SK-N-SH treated with all-trans-retinoic acid at 6 μM for 48 hours (cell line): ENCODE data around the gene NECTIN3.

Experiments
- ATAC-seq: fragments of 200-7000 bp; cut with Tn5 transposase; 3 replicates; pipeline ENCODE4 v1.9.1; 2020; ENCODE audit warnings: mild to moderate bottlenecking, moderate library complexity
- ARNTL ChIP-seq: fragments of 450-650 bp; formaldehyde crosslinking; IDR thresholded peaks from 2 replicates; pipeline ENCODE4 v1.5.0; 2020; ENCODE audit warnings: low read depth, mild to moderate bottlenecking, moderate library complexity, borderline replicate concordance
- BACH2 ChIP-seq: fragments of 250-450 bp; sonication (Bioruptor Pico); IDR thresholded peaks from 2 replicates; pipeline ENCODE4 v1.9.0; 2021; ENCODE audit warnings: mild to moderate bottlenecking, borderline replicate concordance
- CREB5 ChIP-seq: fragments of 250-450 bp; sonication (Bioruptor Pico); IDR thresholded peaks from 2 replicates; pipeline ENCODE4 v1.5.1; 2020; ENCODE audit warnings: low read depth, mild to moderate bottlenecking, moderate library complexity
- CSRNP3 ChIP-seq: fragments of 250-450 bp; sonication (Bioruptor Pico); IDR thresholded peaks from 2 replicates; pipeline ENCODE4 v1.5.1; 2021; ENCODE audit warnings: mild to moderate bottlenecking, moderate library complexity
- ESRRG ChIP-seq: fragments of 250-450 bp; sonication (Bioruptor Pico); IDR thresholded peaks from 2 replicates; pipeline ENCODE4 v1.6.1; 2021; ENCODE audit warnings: mild to moderate bottlenecking
- GLIS3 ChIP-seq: fragments of 250-450 bp; sonication (Bioruptor Pico); IDR thresholded peaks from 2 replicates; pipeline ENCODE4 v1.5.0; 2020; ENCODE audit warnings: mild to moderate bottlenecking, moderate library complexity
- OSR1 ChIP-seq: fragments of 250-450 bp; sonication (Bioruptor Pico); IDR thresholded peaks from 2 replicates; pipeline ENCODE4 v1.8.0; 2022; ENCODE audit warnings: moderate library complexity, mild to moderate bottlenecking, inconsistent platforms
- PATZ1 ChIP-seq: fragments of 250-450 bp; sonication (Bioruptor Pico); IDR thresholded peaks from 2 replicates; pipeline ENCODE4 v1.8.0; 2020; ENCODE audit warnings: mild to moderate bottlenecking, moderate library complexity, borderline replicate concordance
- POU6F1 ChIP-seq: fragments of 250-450 bp; sonication (Bioruptor Pico); IDR thresholded peaks from 2 replicates; pipeline ENCODE4 v1.8.0; 2021; ENCODE audit warnings: low read depth, mild to moderate bottlenecking, moderate library complexity, borderline replicate concordance
- PPARA ChIP-seq: fragments of 250-450 bp; sonication (Bioruptor Pico); IDR thresholded peaks from 2 replicates; pipeline ENCODE4 v1.5.0; 2020; ENCODE audit warnings: mild to moderate bottlenecking, borderline replicate concordance
- RARB ChIP-seq: fragments of 250-450 bp; sonication (Bioruptor Pico); IDR thresholded peaks from 2 replicates; pipeline ENCODE4 v1.8.0; 2021; ENCODE audit warnings: mild to moderate bottlenecking, moderate library complexity
- SNAI2 ChIP-seq: fragments of 250-450 bp; sonication (Bioruptor Pico); IDR thresholded peaks from 2 replicates; pipeline ENCODE4 v1.5.0; 2020; ENCODE audit warnings: mild to moderate bottlenecking, moderate library complexity
- TCF4 ChIP-seq: fragments of 250-450 bp; sonication (Bioruptor Pico); IDR thresholded peaks from 2 replicates; pipeline ENCODE4 v1.8.0; 2021; ENCODE audit warnings: mild to moderate bottlenecking, moderate library complexity, borderline replicate concordance
- TOX ChIP-seq: fragments of 250-450 bp; sonication (Bioruptor Pico); IDR thresholded peaks from 2 replicates; pipeline ENCODE4 v1.8.0; 2021; ENCODE audit warnings: mild to moderate bottlenecking, moderate library complexity, borderline replicate concordance
- TSHZ2 ChIP-seq: fragments of 250-450 bp; sonication (Bioruptor Pico); IDR thresholded peaks from 2 replicates; pipeline ENCODE4 v1.5.0; 2020; ENCODE audit warnings: mild to moderate bottlenecking, moderate library complexity
- ZC3H10 ChIP-seq: fragments of 250-450 bp; sonication (Bioruptor Pico); IDR thresholded peaks from 2 replicates; pipeline ENCODE4 v1.5.1; 2021; ENCODE audit warnings: mild to moderate bottlenecking, moderate library complexity
- ZFP3 ChIP-seq: fragments of 250-450 bp; sonication (Bioruptor Pico); IDR thresholded peaks from 2 replicates; pipeline ENCODE4 v1.5.0; 2020; ENCODE audit warnings: mild to moderate bottlenecking, moderate library complexity
- ZFP30 ChIP-seq: fragments of 450-650 bp; formaldehyde crosslinking; IDR thresholded peaks from 2 replicates; pipeline ENCODE4 v1.5.0; 2022; ENCODE audit warnings: mild to moderate bottlenecking, moderate library complexity
- ZNF565 ChIP-seq: fragments of 450-650 bp; formaldehyde crosslinking; conservative IDR thresholded peaks from 2 replicates; pipeline ENCODE4 v1.5.0; 2020; ENCODE audit warnings: low read depth, mild to moderate bottlenecking, moderate library complexity
- ZNF70 ChIP-seq: fragments of 450-650 bp; formaldehyde crosslinking; IDR thresholded peaks from 2 replicates; pipeline ENCODE4 v1.5.0; 2020; ENCODE audit warnings: mild to moderate bottlenecking, moderate library complexity
- ZNF8 ChIP-seq: fragments of 450-650 bp; formaldehyde crosslinking; IDR thresholded peaks from 2 replicates; pipeline ENCODE4 v1.5.0; 2020; ENCODE audit warnings: mild to moderate bottlenecking, moderate library complexity

Gene NECTIN3

GRCh38 chr3:111156517-111156916 lies 84.9 kb downstream of the NECTIN3 start:
- TF ChIP-seq CREB5 (CRISPR knock-in tag) (no peak), SNAI2 (no peak), CSRNP3 (CRISPR knock-in tag) (no peak), OSR1 (no peak), ZNF565 (CRISPR knock-in tag) (no peak), ZFP30 (no peak), BACH2 (CRISPR knock-in tag) (no peak), PPARA (no peak), RARB (CRISPR knock-in tag) (no peak), TSHZ2 (CRISPR knock-in tag) (no peak), PATZ1 (no peak), GLIS3 (CRISPR knock-in tag) (no peak), ZNF70 (no peak), TCF4 (no peak), ZNF8 (CRISPR knock-in tag) (no peak), TOX (CRISPR knock-in tag) (no peak), ZFP3 (no peak), POU6F1 (CRISPR knock-in tag) (no peak), ZC3H10 (no peak)
- ATAC-seq = no peak

GRCh38 chr3:111159391-111159790 lies 87.8 kb downstream of the NECTIN3 start:
- no peak for ATAC-seq
- TF ChIP-seq ESRRG (CRISPR knock-in tag) (no peak), BACH2 (CRISPR knock-in tag) (no peak), ZNF8 (CRISPR knock-in tag) (no peak), CSRNP3 (CRISPR knock-in tag) (no peak), ZC3H10 (no peak), ZNF565 (CRISPR knock-in tag) (no peak), CREB5 (CRISPR knock-in tag) (no peak), TSHZ2 (CRISPR knock-in tag) (no peak), ZFP3 (no peak), OSR1 (no peak), ARNTL (no peak)
